SK-N-SH treated with all-trans-retinoic acid at 6 μM for 48 hours (cell line): ENCODE measurements around the gene CSNK1D.

Source experiments
- CSDC2 ChIP-seq: fragments of 250-450 bp; sonication (Bioruptor Pico); IDR thresholded peaks from 2 replicates; pipeline ENCODE4 v1.5.0; 2020; ENCODE audit warnings: mild to moderate bottlenecking, moderate library complexity
- ESRRG ChIP-seq: fragments of 250-450 bp; sonication (Bioruptor Pico); IDR thresholded peaks from 2 replicates; pipeline ENCODE4 v1.6.1; 2021; ENCODE audit warnings: mild to moderate bottlenecking
- GLIS3 ChIP-seq: fragments of 250-450 bp; sonication (Bioruptor Pico); IDR thresholded peaks from 2 replicates; pipeline ENCODE4 v1.5.0; 2020; ENCODE audit warnings: mild to moderate bottlenecking, moderate library complexity
- OSR1 ChIP-seq: fragments of 250-450 bp; sonication (Bioruptor Pico); IDR thresholded peaks from 2 replicates; pipeline ENCODE4 v1.8.0; 2022; ENCODE audit warnings: moderate library complexity, mild to moderate bottlenecking, inconsistent platforms
- PPARA ChIP-seq: fragments of 250-450 bp; sonication (Bioruptor Pico); IDR thresholded peaks from 2 replicates; pipeline ENCODE4 v1.5.0; 2020; ENCODE audit warnings: mild to moderate bottlenecking, borderline replicate concordance
- RARB ChIP-seq: fragments of 250-450 bp; sonication (Bioruptor Pico); IDR thresholded peaks from 2 replicates; pipeline ENCODE4 v1.8.0; 2021; ENCODE audit warnings: mild to moderate bottlenecking, moderate library complexity
- TCF4 ChIP-seq: fragments of 250-450 bp; sonication (Bioruptor Pico); IDR thresholded peaks from 2 replicates; pipeline ENCODE4 v1.8.0; 2021; ENCODE audit warnings: mild to moderate bottlenecking, moderate library complexity, borderline replicate concordance
- TSHZ2 ChIP-seq: fragments of 250-450 bp; sonication (Bioruptor Pico); IDR thresholded peaks from 2 replicates; pipeline ENCODE4 v1.5.0; 2020; ENCODE audit warnings: mild to moderate bottlenecking, moderate library complexity
- TF ChIP-seq, protein P1 (sequence below): fragments of 250-450 bp; sonication (Bioruptor Pico); IDR thresholded peaks from 2 replicates; pipeline ENCODE4 v1.8.0; 2020; ENCODE audit warnings: mild to moderate bottlenecking, moderate library complexity, borderline replicate concordance
- TF ChIP-seq, protein P2 (sequence below): fragments of 250-450 bp; sonication (Bioruptor Pico); IDR thresholded peaks from 2 replicates; pipeline ENCODE4 v1.8.0; 2021; ENCODE audit warnings: low read depth, mild to moderate bottlenecking, moderate library complexity, borderline replicate concordance

- TF ChIP-seq ESRRG (CRISPR knock-in tag) (no peak), TCF4 (CRISPR knock-in tag) (no peak), GLIS3 (CRISPR knock-in tag) (no peak), PPARA (CRISPR knock-in tag) (no peak), CSDC2 (no peak), TSHZ2 (CRISPR knock-in tag) (no peak), OSR1 (CRISPR knock-in tag) (no peak), RARB (CRISPR knock-in tag) (no peak)
- TF ChIP-seq, protein P1, sequence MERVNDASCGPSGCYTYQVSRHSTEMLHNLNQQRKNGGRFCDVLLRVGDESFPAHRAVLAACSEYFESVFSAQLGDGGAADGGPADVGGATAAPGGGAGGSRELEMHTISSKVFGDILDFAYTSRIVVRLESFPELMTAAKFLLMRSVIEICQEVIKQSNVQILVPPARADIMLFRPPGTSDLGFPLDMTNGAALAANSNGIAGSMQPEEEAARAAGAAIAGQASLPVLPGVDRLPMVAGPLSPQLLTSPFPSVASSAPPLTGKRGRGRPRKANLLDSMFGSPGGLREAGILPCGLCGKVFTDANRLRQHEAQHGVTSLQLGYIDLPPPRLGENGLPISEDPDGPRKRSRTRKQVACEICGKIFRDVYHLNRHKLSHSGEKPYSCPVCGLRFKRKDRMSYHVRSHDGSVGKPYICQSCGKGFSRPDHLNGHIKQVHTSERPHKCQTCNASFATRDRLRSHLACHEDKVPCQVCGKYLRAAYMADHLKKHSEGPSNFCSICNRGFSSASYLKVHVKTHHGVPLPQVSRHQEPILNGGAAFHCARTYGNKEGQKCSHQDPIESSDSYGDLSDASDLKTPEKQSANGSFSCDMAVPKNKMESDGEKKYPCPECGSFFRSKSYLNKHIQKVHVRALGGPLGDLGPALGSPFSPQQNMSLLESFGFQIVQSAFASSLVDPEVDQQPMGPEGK (CRISPR knock-in tag) = no peak
- TF ChIP-seq, protein P2, sequence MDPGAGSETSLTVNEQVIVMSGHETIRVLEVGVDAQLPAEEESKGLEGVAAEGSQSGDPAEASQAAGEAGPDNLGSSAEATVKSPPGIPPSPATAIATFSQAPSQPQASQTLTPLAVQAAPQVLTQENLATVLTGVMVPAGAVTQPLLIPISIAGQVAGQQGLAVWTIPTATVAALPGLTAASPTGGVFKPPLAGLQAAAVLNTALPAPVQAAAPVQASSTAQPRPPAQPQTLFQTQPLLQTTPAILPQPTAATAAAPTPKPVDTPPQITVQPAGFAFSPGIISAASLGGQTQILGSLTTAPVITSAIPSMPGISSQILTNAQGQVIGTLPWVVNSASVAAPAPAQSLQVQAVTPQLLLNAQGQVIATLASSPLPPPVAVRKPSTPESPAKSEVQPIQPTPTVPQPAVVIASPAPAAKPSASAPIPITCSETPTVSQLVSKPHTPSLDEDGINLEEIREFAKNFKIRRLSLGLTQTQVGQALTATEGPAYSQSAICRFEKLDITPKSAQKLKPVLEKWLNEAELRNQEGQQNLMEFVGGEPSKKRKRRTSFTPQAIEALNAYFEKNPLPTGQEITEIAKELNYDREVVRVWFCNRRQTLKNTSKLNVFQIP (CRISPR knock-in tag) = no peak
These were observed 23.5 kb downstream of the CSNK1D start for GRCh38 chr17:82249896-82250581.
